Liver (tissue), 9 donors: ENCODE data around the gene PDGFD. TPM values are rescaled to one million over a fixed set of nuclear protein-coding genes. Genes with fewer than 3 reads are reported as not detected.

Source experiments
- DNase-seq: peaks from one replicate; pipeline ENCODE4 v3.0.0-alpha.2; 2017; ENCODE audit warnings: low spot score
- H3K27ac ChIP-seq, 2 donors: one replicate each; pipeline ENCODE4 v1.7.0; 2013; ENCODE audit warnings: inconsistent platforms in 2 of 2, low read length in 2 of 2, control low read depth in 1 of 2, low read depth in 1 of 2, mild to moderate bottlenecking in 1 of 2
- H3K27me3 ChIP-seq, 4 donors: one replicate each; pipeline versions ENCODE4 v1.6.1 to v1.7.0; 2013; ENCODE audit warnings: low read length in 3 of 4, inconsistent platforms in 1 of 4, mild to moderate bottlenecking in 1 of 4, moderate library complexity in 1 of 4; ENCODE audit not compliant: control insufficient read depth in 4 of 4, insufficient read depth in 4 of 4
- H3K36me3 ChIP-seq, 4 donors: one replicate each; pipeline versions ENCODE4 v1.6.1 to v1.7.0; 2013; ENCODE audit warnings: low read length in 3 of 4, mild to moderate bottlenecking in 3 of 4, low read depth in 1 of 4, moderate library complexity in 1 of 4; ENCODE audit not compliant: control insufficient read depth in 4 of 4, insufficient read depth in 3 of 4
- H3K4me1 ChIP-seq, 4 donors: one replicate each; pipeline versions ENCODE4 v1.6.1 to v1.7.0; 2013; ENCODE audit warnings: low read length in 3 of 4, mild to moderate bottlenecking in 3 of 4, moderate library complexity in 1 of 4; ENCODE audit not compliant: control insufficient read depth in 4 of 4, insufficient read depth in 4 of 4
- H3K4me3 ChIP-seq, 3 donors: one replicate each; pipeline versions ENCODE4 v1.6.1 to v1.7.0; 2013; ENCODE audit warnings: low read length in 3 of 3, control low read depth in 1 of 3, low read depth in 1 of 3, mild to moderate bottlenecking in 1 of 3
- H3K9ac ChIP-seq, 2 donors: one replicate each; pipeline ENCODE4 v1.7.0; 2013; ENCODE audit warnings: low read length in 2 of 2, mild to moderate bottlenecking in 2 of 2, moderate library complexity in 2 of 2, control low read depth in 1 of 2, low read depth in 1 of 2
- H3K9me3 ChIP-seq, 4 donors: one replicate each; pipeline versions ENCODE4 v1.6.1 to v1.7.0; 2013; ENCODE audit warnings: low read length in 3 of 4; ENCODE audit not compliant: control insufficient read depth in 4 of 4
- ATF3 ChIP-seq: IDR thresholded peaks from 2 replicates; pipeline ENCODE4 v1.6.1; 2016; ENCODE audit warnings: antibody characterized with exemption
- CTCF ChIP-seq: fragments of 150-350 bp; IDR thresholded peaks from 2 replicates; pipeline ENCODE4 v1.5.1; 2017; ENCODE audit warnings: improper control_type of control experiment, low read depth, low read length; ENCODE audit not compliant: missing input control
- EGR1 ChIP-seq, 2 donors: IDR thresholded peaks; 2 replicates each; pipeline ENCODE4 v1.6.1; 2016 to 2018; ENCODE audit warnings: antibody characterized with exemption in 2 of 2, low read depth in 2 of 2
- FOXA1 ChIP-seq: IDR thresholded peaks from 2 replicates; pipeline ENCODE4 v1.6.1; 2016; ENCODE audit warnings: antibody characterized with exemption
- FOXA2 ChIP-seq: IDR thresholded peaks from 2 replicates; pipeline ENCODE4 v1.6.1; 2016; ENCODE audit warnings: antibody characterized with exemption
- GABPA ChIP-seq, 2 donors: IDR thresholded peaks in 1 of 2; conservative IDR thresholded peaks in 1 of 2; 2 replicates each; pipeline ENCODE4 v1.6.1; 2016; ENCODE audit warnings: antibody characterized with exemption in 2 of 2, mild to moderate bottlenecking in 1 of 2, moderate library complexity in 1 of 2
- HNF4A ChIP-seq, 2 donors: conservative IDR thresholded peaks; 2 replicates each; pipeline ENCODE4 v1.6.1; 2016; ENCODE audit warnings: antibody characterized with exemption in 2 of 2, mild to moderate bottlenecking in 2 of 2
- HNF4G ChIP-seq: IDR thresholded peaks from 2 replicates; pipeline ENCODE4 v1.6.1; 2016; ENCODE audit warnings: antibody characterized with exemption
- JUND ChIP-seq, 2 donors: IDR thresholded peaks; 2 replicates each; pipeline ENCODE4 v1.6.1; 2016; ENCODE audit warnings: antibody characterized with exemption in 2 of 2
- MAX ChIP-seq: IDR thresholded peaks from 2 replicates; pipeline ENCODE4 v1.6.1; 2016; ENCODE audit warnings: antibody characterized with exemption
- NR2F2 ChIP-seq: IDR thresholded peaks from 2 replicates; pipeline ENCODE4 v1.6.1; 2016; ENCODE audit warnings: antibody characterized with exemption
- RAD21 ChIP-seq, 2 donors: IDR thresholded peaks; 2 replicates each; pipeline ENCODE4 v1.6.1; 2016; ENCODE audit warnings: antibody characterized with exemption in 2 of 2, mild to moderate bottlenecking in 2 of 2
- REST ChIP-seq: IDR thresholded peaks from 2 replicates; pipeline ENCODE4 v1.6.1; 2016; ENCODE audit warnings: antibody characterized with exemption, mild to moderate bottlenecking
- RXRA ChIP-seq, 2 donors: IDR thresholded peaks; 2 replicates each; pipeline ENCODE4 v1.6.1; 2017 to 2018; ENCODE audit warnings: antibody characterized with exemption in 2 of 2, mild to moderate bottlenecking in 1 of 2
- SP1 ChIP-seq: IDR thresholded peaks from 2 replicates; pipeline ENCODE4 v1.6.1; 2018; ENCODE audit warnings: antibody characterized with exemption, mild to moderate bottlenecking
- TAF1 ChIP-seq: conservative IDR thresholded peaks from 2 replicates; pipeline ENCODE4 v1.6.1; 2016; ENCODE audit warnings: antibody characterized with exemption, mild to moderate bottlenecking
- YY1 ChIP-seq: IDR thresholded peaks from 2 replicates; pipeline ENCODE4 v1.6.1; 2016; ENCODE audit warnings: antibody characterized with exemption, mild to moderate bottlenecking
- ZBTB33 ChIP-seq: IDR thresholded peaks from 2 replicates; pipeline ENCODE4 v1.6.1; 2016; ENCODE audit warnings: antibody characterized with exemption
- WGBS: extraction: QIAGEN DNeasy Blood & Tissue Kit; methylation state at CpG from one replicate; pipeline ENCODE4 v1.1.7; 2013; 5-methylcytosine and 5-hydroxymethylcytosine counted together
- polyA plus RNA-seq, 2 donors: library from polyadenylated mRNA; stranded (reverse) in 1 of 2; unstranded in 1 of 2; fragments of 200-250 nt in 1 of 2; fragments of >200 nt in 1 of 2; fragmentation: Nextera tagmentation in 1 of 2; extraction: Ambion mirVana in 1 of 2; gene quantifications; one replicate each; pipeline versions ENCODE4 v1.2.1 to v1.2.3, GENCODE V29; 2013 to 2015
- total RNA-seq, 2 donors: library from RNA; depleted of rRNA; stranded (reverse); fragments of >200 nt; gene quantifications; one replicate each; pipeline ENCODE4 v1.2.3, GENCODE V29; 2014
- donor health status: healthy.
- donor health status: healthy.
- donor health status: healthy.
- donor health status: healthy.
- donor health status: healthy.

Gene PDGFD
- total and polyA plus RNA-seq, 4 donors = 1.0 to 3.3 (median 2.1) TPM

- no peaks in the 10 kb centered on the region for H3K36me3 ChIP-seq
- H3K4me1 ChIP-seq = no peaks in the 10 kb centered on the region
- no peaks in the 10 kb centered on the region for H3K27me3 ChIP-seq
- DNase-seq = no peak
- H3K9ac ChIP-seq = no peak overlapping the region
- TF ChIP-seq ATF3 (no peak), FOXA1 (no peak), FOXA2 (no peak), MAX (no peak), YY1 (no peak), ZBTB33 (no peak), HNF4A (conservative IDR thresholded peaks at IDR 0.05) (no peak), RAD21 (IDR thresholded peaks at IDR 0.05) (no peak), SP1 (no peak), CTCF (no peak), GABPA (IDR thresholded peaks at IDR 0.05 in 1 of 2, conservative IDR thresholded peaks at IDR 0.05 in 1 of 2) (no peak), NR2F2 (no peak), REST (no peak), RXRA (IDR thresholded peaks at IDR 0.05) (no peak), JUND (IDR thresholded peaks at IDR 0.05) (no peak), HNF4G (no peak), EGR1 (IDR thresholded peaks at IDR 0.05; ENCODE audit: low read depth in 2 of 2) (no peak), TAF1 (no peak)
- 80% methylated on average over 2 of the region's 2 CpGs for whole genome bisulfite sequencing
- no peaks in the 10 kb centered on the region for H3K9me3 ChIP-seq
- H3K4me3 ChIP-seq = no peak overlapping the region
- no peak overlapping the region for H3K27ac ChIP-seq
These were observed 200.3 kb downstream of the PDGFD start for GRCh38 chr11:103963648-103964047.

- Histone ChIP-seq H3K4me3 (no peak overlapping the region), H3K27me3 (no peaks in the 10 kb centered on the region), H3K36me3 (no peaks in the 10 kb centered on the region), H3K9me3 (no peaks in the 10 kb centered on the region), H3K9ac (no peak overlapping the region), H3K4me1 (no peaks in the 10 kb centered on the region), H3K27ac (no peak overlapping the region)
- TF ChIP-seq TAF1 (no peak), FOXA1 (no peak), RAD21 (IDR thresholded peaks at IDR 0.05) (no peak), CTCF (no peak), HNF4A (conservative IDR thresholded peaks at IDR 0.05) (no peak), NR2F2 (no peak)
- no peak for DNase-seq
These were observed 202.9 kb downstream of the PDGFD start for GRCh38 chr11:103961010-103961409.
